Esophagus muscularis mucosa (tissue), 2 donors: Measurements from ENCODE around the gene PRDM5.

Experiments
- EP300 ChIP-seq: sonication (generic); formaldehyde crosslinking; IDR thresholded peaks from one replicate; pipeline ENCODE4 v1.6.1; 2017; ENCODE audit warnings: antibody characterized with exemption
- POLR2A ChIP-seq: fragments of 450-650 bp; IDR thresholded peaks from one replicate; pipeline ENCODE4 v1.6.1; 2017; ENCODE audit warnings: antibody characterized with exemption, moderate library complexity, mild to moderate bottlenecking, low read depth

- no peak for TF ChIP-seq POLR2A
- TF ChIP-seq EP300 = no peak
Observed at GRCh38 chr4:120861852-120862251, 60.7 kb downstream of the PRDM5 start.
